Lower leg skin (tissue), 3 donors: ENCODE measurements around the gene ATP1B2.

Source experiments
- POLR2A ChIP-seq, 2 donors: fragments of 450-650 bp; IDR thresholded peaks; one replicate each; pipeline ENCODE4 v1.6.1; 2016 to 2017; ENCODE audit warnings: antibody characterized with exemption in 2 of 2, mild to moderate bottlenecking in 1 of 2, moderate library complexity in 1 of 2
- TF ChIP-seq, protein P1 (sequence below), 3 donors: fragments of 450-650 bp; IDR thresholded peaks; one replicate each; pipeline ENCODE4 v1.5.1; 2016; ENCODE audit warnings: antibody characterized with exemption in 3 of 3, mild to moderate bottlenecking in 3 of 3, moderate library complexity in 2 of 3

DNA sequence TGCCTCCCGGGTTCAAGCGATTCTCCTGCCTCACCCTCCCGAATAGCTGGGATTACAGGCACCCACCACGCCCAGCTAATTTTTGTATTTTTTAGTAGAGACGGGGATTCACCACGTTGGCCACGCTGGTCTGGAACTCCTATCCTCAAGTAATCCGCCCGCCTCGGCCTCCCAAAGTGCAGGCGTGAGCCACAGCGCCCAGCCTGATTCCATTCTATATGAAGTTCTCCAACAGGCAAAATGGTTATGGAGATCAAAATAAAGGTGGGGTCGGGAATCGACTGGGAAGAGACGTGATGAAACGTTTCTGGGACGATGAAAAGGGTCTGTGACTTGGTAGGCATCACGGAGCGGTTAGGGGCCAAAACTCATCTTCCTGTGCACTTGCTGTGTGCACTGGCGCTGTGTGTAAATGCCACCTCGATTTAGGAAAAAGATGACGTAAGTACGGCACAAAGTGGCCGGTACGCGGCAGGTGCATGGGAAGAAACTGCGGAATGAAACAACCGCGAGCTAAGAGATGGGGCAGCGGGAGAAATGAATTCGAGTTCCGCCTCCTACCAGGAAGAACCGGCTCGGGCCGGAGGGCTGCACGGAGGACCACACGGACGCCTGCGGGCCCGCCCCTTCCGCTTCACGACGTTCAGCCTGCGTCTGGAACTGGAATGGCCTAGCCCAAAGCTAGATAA lies 35.0 kb downstream of the ATP1B2 start:
- TF ChIP-seq, protein P1, sequence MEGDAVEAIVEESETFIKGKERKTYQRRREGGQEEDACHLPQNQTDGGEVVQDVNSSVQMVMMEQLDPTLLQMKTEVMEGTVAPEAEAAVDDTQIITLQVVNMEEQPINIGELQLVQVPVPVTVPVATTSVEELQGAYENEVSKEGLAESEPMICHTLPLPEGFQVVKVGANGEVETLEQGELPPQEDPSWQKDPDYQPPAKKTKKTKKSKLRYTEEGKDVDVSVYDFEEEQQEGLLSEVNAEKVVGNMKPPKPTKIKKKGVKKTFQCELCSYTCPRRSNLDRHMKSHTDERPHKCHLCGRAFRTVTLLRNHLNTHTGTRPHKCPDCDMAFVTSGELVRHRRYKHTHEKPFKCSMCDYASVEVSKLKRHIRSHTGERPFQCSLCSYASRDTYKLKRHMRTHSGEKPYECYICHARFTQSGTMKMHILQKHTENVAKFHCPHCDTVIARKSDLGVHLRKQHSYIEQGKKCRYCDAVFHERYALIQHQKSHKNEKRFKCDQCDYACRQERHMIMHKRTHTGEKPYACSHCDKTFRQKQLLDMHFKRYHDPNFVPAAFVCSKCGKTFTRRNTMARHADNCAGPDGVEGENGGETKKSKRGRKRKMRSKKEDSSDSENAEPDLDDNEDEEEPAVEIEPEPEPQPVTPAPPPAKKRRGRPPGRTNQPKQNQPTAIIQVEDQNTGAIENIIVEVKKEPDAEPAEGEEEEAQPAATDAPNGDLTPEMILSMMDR (IDR thresholded peaks at IDR 0.05) = no peak
- peak in 1 of 2 donors; percentile 11 for TF ChIP-seq POLR2A (IDR thresholded peaks at IDR 0.05)
